GM23338 (cell line): Measurements from ENCODE around the gene MIAT. TPM values are rescaled to one million over a fixed set of nuclear protein-coding genes. Genes with fewer than 3 reads are reported as not detected.

Experiments used
- ATAC-seq: fragments of 200-7000 bp; cut with Tn5 transposase; 3 replicates; pipeline ENCODE4 v1.9.1; 2020
- DNase-seq: peaks from one replicate; pipeline ENCODE4 v3.0.0-alpha.2; 2015; ENCODE audit warnings: low spot score
- H2AFZ ChIP-seq: fragments of 200-600 bp; sonication (generic); 2 replicates; pipeline ENCODE4 v1.8.0; 2016; ENCODE audit warnings: antibody characterized with exemption, mild to moderate bottlenecking, moderate library complexity
- H3F3A ChIP-seq: fragments of 200-600 bp; sonication (generic); replicated peaks from 2 replicates; pipeline ENCODE4 v1.8.0; 2017; ENCODE audit warnings: antibody characterized with exemption, mixed run types, low read depth
- H3K27ac ChIP-seq: fragments of 200-600 bp; sonication (generic); 2 replicates; pipeline ENCODE4 v1.6.1; 2016; ENCODE audit warnings: low read depth
- H3K27me3 ChIP-seq: fragments of 200-600 bp; sonication (generic); 2 replicates; pipeline ENCODE4 v1.8.0; 2016; ENCODE audit warnings: mild to moderate bottlenecking, mixed run types, moderate library complexity; ENCODE audit not compliant: insufficient read depth
- H3K36me3 ChIP-seq: fragments of 200-600 bp; sonication (generic); 2 replicates; pipeline ENCODE4 v1.8.0; 2016; ENCODE audit warnings: mild to moderate bottlenecking; ENCODE audit not compliant: insufficient read depth
- H3K4me1 ChIP-seq: fragments of 200-600 bp; sonication (generic); 2 replicates; pipeline ENCODE4 v1.8.0; 2016; ENCODE audit warnings: mild to moderate bottlenecking, moderate library complexity; ENCODE audit not compliant: insufficient read depth
- H3K4me2 ChIP-seq: fragments of 200-600 bp; sonication (generic); 2 replicates; pipeline ENCODE4 v1.7.1; 2017; ENCODE audit warnings: mixed run types
- H3K4me3 ChIP-seq: fragments of 200-600 bp; sonication (generic); 2 replicates; pipeline ENCODE4 v1.6.1; 2016; ENCODE audit warnings: mixed run types
- H3K79me2 ChIP-seq: fragments of 200-600 bp; sonication (generic); replicated peaks from 2 replicates; pipeline ENCODE4 v1.8.0; 2017; ENCODE audit warnings: mild to moderate bottlenecking; ENCODE audit not compliant: insufficient read depth
- H3K9me2 ChIP-seq: fragments of 200-600 bp; sonication (generic); 2 replicates; pipeline ENCODE4 v1.8.0; 2017; ENCODE audit not compliant: insufficient read depth
- H4K20me1 ChIP-seq: fragments of 200-600 bp; sonication (generic); replicated peaks from 2 replicates; pipeline ENCODE4 v1.8.0; 2017; ENCODE audit warnings: mild to moderate bottlenecking; ENCODE audit not compliant: insufficient read depth
- H3K27ac Mint-ChIP-seq: 2 replicates; pipeline ENCODE4 v1.8.0; 2020; ENCODE audit warnings: inconsistent platforms, mild to moderate bottlenecking, moderate library complexity, mixed read lengths
- H3K27me3 Mint-ChIP-seq: 3 replicates; pipeline ENCODE4 v1.8.0; 2022; ENCODE audit warnings: low read depth, mild to moderate bottlenecking, moderate library complexity, mixed read lengths, inconsistent platforms; ENCODE audit not compliant: insufficient read depth, poor library complexity
- H3K36me3 Mint-ChIP-seq: 3 replicates; pipeline ENCODE4 v1.8.0; 2021; ENCODE audit warnings: low read depth, mild to moderate bottlenecking, inconsistent platforms, moderate library complexity, mixed read lengths
- H3K4me1 Mint-ChIP-seq: 3 replicates; pipeline ENCODE4 v1.8.0; 2020; ENCODE audit warnings: mild to moderate bottlenecking, inconsistent platforms, mixed read lengths
- H3K4me3 Mint-ChIP-seq: 3 replicates; pipeline ENCODE4 v1.8.0; 2021; ENCODE audit warnings: moderate library complexity, mild to moderate bottlenecking, inconsistent platforms, mixed read lengths
- H3K9me3 Mint-ChIP-seq: 3 replicates; pipeline ENCODE4 v1.8.0; 2020; ENCODE audit warnings: moderate library complexity, mild to moderate bottlenecking, inconsistent platforms, mixed read lengths
- CREB1 ChIP-seq: fragments of 250-450 bp; sonication (Bioruptor Pico); IDR thresholded peaks from 2 replicates; pipeline ENCODE4 v1.5.0; 2020; ENCODE audit warnings: low read depth, mild to moderate bottlenecking, moderate library complexity
- EZH2 ChIP-seq: fragments of 200-600 bp; sonication (generic); IDR thresholded peaks from one replicate; pipeline ENCODE4 v1.8.0; 2017; ENCODE audit warnings: antibody characterized with exemption, mild to moderate bottlenecking, low read depth; ENCODE audit not compliant: unreplicated experiment
- EZH2phosphoT487 ChIP-seq: fragments of 200-600 bp; sonication (generic); IDR thresholded peaks from one replicate; pipeline ENCODE4 v1.8.1; 2018; ENCODE audit warnings: antibody characterized with exemption; ENCODE audit not compliant: unreplicated experiment
- JUNB ChIP-seq: IDR thresholded peaks from one replicate; pipeline ENCODE4 v1.6.1; 2016; ENCODE audit warnings: antibody characterized with exemption; ENCODE audit not compliant: unreplicated experiment
- NANOG ChIP-seq: IDR thresholded peaks from 2 replicates; pipeline ENCODE4 v1.6.1; 2016; ENCODE audit warnings: antibody characterized with exemption, borderline replicate concordance
- POLR2AphosphoS5 ChIP-seq: IDR thresholded peaks from 2 replicates; pipeline ENCODE4 v1.6.1; 2016; ENCODE audit warnings: antibody characterized with exemption, low read depth
- STAT1 ChIP-seq: IDR thresholded peaks from one replicate; pipeline ENCODE4 v1.6.1; 2016; ENCODE audit warnings: antibody characterized with exemption; ENCODE audit not compliant: unreplicated experiment
- ZNF114 ChIP-seq: fragments of 250-450 bp; sonication (Bioruptor Pico); IDR thresholded peaks from 2 replicates; pipeline ENCODE4 v1.5.0; 2020; ENCODE audit warnings: mild to moderate bottlenecking, moderate library complexity
- ZNF331 ChIP-seq: fragments of 250-450 bp; sonication (Bioruptor Pico); IDR thresholded peaks from 2 replicates; pipeline ENCODE4 v1.5.0; 2020; ENCODE audit warnings: low read depth, mild to moderate bottlenecking, moderate library complexity
- polyA plus RNA-seq: library from polyadenylated mRNA; unstranded; fragments of >200 nt; fragmentation: Nextera tagmentation; extraction: Ambion mirVana; gene quantifications from 2 replicates; pipeline ENCODE4 v1.2.1, GENCODE V29; 2016
- total RNA-seq: library from RNA; depleted of rRNA; stranded (reverse); fragments of >200 nt; shearing (Covaris generic); gene quantifications from 2 replicates; pipeline ENCODE4 v1.2.3, GENCODE V29; 2014
- TF ChIP-seq, protein P1 (sequence below), 2 experiments: fragments of 200-600 bp in 1 of 2; sonication (generic) in 1 of 2; conservative IDR thresholded peaks; 2 replicates each; pipeline versions ENCODE4 v1.5.1 to v1.6.1; 2016 to 2017; ENCODE audit warnings: antibody characterized with exemption in 2 of 2, low read depth in 2 of 2, mild to moderate bottlenecking in 2 of 2, moderate library complexity in 1 of 2
- TF ChIP-seq, protein P2 (sequence below): fragments of 250-450 bp; sonication (Bioruptor Pico); IDR thresholded peaks from 2 replicates; pipeline ENCODE4 v1.5.0; 2020; ENCODE audit warnings: mild to moderate bottlenecking, moderate library complexity
- TF ChIP-seq, protein P3 (sequence below): IDR thresholded peaks from 2 replicates; pipeline ENCODE4 v1.6.1; 2016; ENCODE audit warnings: antibody characterized with exemption
- TF ChIP-seq, protein P4 (sequence below): IDR thresholded peaks from one replicate; pipeline ENCODE4 v1.6.1; 2018; ENCODE audit warnings: antibody characterized with exemption; ENCODE audit not compliant: unreplicated experiment

MIAT gene
- total and polyA plus RNA-seq, 2 experiments from 2014 or later = 10.0 to 63.6 TPM

DNA sequence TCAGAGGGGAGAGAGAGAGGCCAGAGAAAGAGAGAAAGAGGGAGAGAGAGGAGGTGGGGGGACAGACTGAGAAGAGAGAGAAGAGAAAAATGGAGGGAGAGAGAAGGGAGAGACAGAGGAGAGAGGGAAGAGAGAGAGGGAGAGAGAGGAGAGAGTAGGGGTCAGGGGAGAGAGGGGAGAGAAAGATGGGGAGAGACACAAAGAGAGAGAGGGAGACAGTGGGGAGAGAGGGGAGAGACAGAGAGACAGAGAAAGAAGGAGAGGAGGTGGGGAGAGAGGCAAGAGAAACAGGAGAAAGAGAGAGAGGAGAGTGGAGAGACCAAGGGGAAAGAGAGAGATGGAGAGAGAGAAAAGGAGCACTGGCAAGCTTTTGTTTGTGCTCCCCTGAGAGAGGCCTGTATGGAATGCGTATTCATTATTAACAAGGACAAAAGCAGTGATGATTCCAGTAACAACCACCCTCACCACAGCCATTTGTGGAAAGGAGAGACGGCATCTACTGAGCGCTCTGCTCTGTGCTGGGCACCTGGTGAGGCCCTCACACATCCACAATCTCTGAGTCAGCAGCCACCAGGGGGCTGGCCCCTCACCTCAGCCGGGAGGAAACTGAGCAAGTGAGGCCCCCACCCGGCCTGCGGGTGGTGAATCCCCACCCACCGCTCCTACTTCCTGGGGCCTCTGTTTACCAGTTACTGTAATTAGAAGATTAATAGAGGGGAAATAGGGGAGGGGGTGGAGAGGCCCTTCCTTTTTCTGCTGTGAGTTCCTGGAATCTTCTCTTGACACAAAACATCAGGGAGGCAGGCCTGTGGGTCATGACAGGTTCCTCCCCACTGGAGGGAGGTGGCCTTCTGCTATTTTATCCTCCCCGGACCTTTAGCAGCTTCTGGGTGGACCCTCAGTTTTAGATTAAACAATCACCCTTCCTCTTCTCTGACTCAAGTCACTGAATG, 14.6 kb upstream of the MIAT start:
- no peaks in the 10 kb centered on the region for H3K36me3 Mint-ChIP-seq
- H3K4me1 Mint-ChIP-seq = peaks cover 76% of the 10 kb centered on the region
- peak overlapping the region; percentile 37 for H3K4me3 Mint-ChIP-seq
- H3K9me3 Mint-ChIP-seq = no peaks in the 10 kb centered on the region
- peak; percentile 32 for ATAC-seq
- H3K27ac ChIP-seq = peak overlapping the region; percentile 99
- peak overlapping the region; percentile 90 for H3K27ac Mint-ChIP-seq
- H4K20me1 ChIP-seq = no peaks in the 10 kb centered on the region
- H3K4me3 ChIP-seq = peak overlapping the region; percentile 34
- H3F3A ChIP-seq = peaks cover 25% of the 10 kb centered on the region
- H3K9me2 ChIP-seq = no peaks in the 10 kb centered on the region
- H3K4me2 ChIP-seq = peak overlapping the region; percentile 74
- H3K27me3 ChIP-seq = no peaks in the 10 kb centered on the region
- peaks cover 31% of the 10 kb centered on the region for H3K27me3 Mint-ChIP-seq
- DNase-seq = peak; percentile 71
- H3K79me2 ChIP-seq = no peaks in the 10 kb centered on the region
- peaks cover 79% of the 10 kb centered on the region for H3K4me1 ChIP-seq
- H2AFZ ChIP-seq = no peak overlapping the region
- no peaks in the 10 kb centered on the region for H3K36me3 ChIP-seq
- TF ChIP-seq EZH2phosphoT487 (no peak), ZNF114 (CRISPR knock-in tag) (no peak; the same call in 1 of the 2 replicates), STAT1 (no peak), CREB1 (CRISPR knock-in tag) (0 out of 2 replicates have a peak, but pooled peaks have one; percentile 22), POLR2AphosphoS5 (peak; percentile 36; the same call in 1 of the 2 replicates), EZH2 (no peak), NANOG (peak; percentile 34; the same call in 1 of the 2 replicates), JUNB (no peak), ZNF331 (CRISPR knock-in tag) (no peak)
- TF ChIP-seq, protein P1, sequence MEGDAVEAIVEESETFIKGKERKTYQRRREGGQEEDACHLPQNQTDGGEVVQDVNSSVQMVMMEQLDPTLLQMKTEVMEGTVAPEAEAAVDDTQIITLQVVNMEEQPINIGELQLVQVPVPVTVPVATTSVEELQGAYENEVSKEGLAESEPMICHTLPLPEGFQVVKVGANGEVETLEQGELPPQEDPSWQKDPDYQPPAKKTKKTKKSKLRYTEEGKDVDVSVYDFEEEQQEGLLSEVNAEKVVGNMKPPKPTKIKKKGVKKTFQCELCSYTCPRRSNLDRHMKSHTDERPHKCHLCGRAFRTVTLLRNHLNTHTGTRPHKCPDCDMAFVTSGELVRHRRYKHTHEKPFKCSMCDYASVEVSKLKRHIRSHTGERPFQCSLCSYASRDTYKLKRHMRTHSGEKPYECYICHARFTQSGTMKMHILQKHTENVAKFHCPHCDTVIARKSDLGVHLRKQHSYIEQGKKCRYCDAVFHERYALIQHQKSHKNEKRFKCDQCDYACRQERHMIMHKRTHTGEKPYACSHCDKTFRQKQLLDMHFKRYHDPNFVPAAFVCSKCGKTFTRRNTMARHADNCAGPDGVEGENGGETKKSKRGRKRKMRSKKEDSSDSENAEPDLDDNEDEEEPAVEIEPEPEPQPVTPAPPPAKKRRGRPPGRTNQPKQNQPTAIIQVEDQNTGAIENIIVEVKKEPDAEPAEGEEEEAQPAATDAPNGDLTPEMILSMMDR (conservative IDR thresholded peaks at IDR 0.05; ENCODE audit: low read depth in 2 of 2) = peak; percentile 48
- TF ChIP-seq, protein P2, sequence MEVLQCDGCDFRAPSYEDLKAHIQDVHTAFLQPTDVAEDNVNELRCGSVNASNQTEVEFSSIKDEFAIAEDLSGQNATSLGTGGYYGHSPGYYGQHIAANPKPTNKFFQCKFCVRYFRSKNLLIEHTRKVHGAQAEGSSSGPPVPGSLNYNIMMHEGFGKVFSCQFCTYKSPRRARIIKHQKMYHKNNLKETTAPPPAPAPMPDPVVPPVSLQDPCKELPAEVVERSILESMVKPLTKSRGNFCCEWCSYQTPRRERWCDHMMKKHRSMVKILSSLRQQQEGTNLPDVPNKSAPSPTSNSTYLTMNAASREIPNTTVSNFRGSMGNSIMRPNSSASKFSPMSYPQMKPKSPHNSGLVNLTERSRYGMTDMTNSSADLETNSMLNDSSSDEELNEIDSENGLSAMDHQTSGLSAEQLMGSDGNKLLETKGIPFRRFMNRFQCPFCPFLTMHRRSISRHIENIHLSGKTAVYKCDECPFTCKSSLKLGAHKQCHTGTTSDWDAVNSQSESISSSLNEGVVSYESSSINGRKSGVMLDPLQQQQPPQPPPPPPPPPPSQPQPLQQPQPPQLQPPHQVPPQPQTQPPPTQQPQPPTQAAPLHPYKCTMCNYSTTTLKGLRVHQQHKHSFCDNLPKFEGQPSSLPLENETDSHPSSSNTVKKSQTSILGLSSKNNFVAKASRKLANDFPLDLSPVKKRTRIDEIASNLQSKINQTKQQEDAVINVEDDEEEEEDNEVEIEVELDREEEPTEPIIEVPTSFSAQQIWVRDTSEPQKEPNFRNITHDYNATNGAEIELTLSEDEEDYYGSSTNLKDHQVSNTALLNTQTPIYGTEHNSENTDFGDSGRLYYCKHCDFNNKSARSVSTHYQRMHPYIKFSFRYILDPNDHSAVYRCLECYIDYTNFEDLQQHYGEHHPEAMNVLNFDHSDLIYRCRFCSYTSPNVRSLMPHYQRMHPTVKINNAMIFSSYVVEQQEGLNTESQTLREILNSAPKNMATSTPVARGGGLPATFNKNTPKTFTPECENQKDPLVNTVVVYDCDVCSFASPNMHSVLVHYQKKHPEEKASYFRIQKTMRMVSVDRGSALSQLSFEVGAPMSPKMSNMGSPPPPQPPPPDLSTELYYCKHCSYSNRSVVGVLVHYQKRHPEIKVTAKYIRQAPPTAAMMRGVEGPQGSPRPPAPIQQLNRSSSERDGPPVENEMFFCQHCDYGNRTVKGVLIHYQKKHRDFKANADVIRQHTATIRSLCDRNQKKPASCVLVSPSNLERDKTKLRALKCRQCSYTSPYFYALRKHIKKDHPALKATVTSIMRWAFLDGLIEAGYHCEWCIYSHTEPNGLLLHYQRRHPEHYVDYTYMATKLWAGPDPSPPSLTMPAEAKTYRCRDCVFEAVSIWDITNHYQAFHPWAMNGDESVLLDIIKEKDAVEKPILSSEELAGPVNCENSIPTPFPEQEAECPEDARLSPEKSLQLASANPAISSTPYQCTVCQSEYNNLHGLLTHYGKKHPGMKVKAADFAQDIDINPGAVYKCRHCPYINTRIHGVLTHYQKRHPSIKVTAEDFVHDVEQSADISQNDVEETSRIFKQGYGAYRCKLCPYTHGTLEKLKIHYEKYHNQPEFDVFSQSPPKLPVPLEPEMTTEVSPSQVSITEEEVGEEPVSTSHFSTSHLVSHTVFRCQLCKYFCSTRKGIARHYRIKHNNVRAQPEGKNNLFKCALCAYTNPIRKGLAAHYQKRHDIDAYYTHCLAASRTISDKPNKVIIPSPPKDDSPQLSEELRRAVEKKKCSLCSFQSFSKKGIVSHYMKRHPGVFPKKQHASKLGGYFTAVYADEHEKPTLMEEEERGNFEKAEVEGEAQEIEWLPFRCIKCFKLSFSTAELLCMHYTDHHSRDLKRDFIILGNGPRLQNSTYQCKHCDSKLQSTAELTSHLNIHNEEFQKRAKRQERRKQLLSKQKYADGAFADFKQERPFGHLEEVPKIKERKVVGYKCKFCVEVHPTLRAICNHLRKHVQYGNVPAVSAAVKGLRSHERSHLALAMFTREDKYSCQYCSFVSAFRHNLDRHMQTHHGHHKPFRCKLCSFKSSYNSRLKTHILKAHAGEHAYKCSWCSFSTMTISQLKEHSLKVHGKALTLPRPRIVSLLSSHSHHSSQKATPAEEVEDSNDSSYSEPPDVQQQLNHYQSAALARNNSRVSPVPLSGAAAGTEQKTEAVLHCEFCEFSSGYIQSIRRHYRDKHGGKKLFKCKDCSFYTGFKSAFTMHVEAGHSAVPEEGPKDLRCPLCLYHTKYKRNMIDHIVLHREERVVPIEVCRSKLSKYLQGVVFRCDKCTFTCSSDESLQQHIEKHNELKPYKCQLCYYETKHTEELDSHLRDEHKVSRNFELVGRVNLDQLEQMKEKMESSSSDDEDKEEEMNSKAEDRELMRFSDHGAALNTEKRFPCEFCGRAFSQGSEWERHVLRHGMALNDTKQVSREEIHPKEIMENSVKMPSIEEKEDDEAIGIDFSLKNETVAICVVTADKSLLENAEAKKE (CRISPR knock-in tag) = 0 out of 2 replicates have a peak, but pooled peaks have one; percentile 19
- TF ChIP-seq, protein P3, sequence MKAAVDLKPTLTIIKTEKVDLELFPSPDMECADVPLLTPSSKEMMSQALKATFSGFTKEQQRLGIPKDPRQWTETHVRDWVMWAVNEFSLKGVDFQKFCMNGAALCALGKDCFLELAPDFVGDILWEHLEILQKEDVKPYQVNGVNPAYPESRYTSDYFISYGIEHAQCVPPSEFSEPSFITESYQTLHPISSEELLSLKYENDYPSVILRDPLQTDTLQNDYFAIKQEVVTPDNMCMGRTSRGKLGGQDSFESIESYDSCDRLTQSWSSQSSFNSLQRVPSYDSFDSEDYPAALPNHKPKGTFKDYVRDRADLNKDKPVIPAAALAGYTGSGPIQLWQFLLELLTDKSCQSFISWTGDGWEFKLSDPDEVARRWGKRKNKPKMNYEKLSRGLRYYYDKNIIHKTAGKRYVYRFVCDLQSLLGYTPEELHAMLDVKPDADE = peak; percentile 62; the same call in 1 of the 2 replicates
- TF ChIP-seq, protein P4, sequence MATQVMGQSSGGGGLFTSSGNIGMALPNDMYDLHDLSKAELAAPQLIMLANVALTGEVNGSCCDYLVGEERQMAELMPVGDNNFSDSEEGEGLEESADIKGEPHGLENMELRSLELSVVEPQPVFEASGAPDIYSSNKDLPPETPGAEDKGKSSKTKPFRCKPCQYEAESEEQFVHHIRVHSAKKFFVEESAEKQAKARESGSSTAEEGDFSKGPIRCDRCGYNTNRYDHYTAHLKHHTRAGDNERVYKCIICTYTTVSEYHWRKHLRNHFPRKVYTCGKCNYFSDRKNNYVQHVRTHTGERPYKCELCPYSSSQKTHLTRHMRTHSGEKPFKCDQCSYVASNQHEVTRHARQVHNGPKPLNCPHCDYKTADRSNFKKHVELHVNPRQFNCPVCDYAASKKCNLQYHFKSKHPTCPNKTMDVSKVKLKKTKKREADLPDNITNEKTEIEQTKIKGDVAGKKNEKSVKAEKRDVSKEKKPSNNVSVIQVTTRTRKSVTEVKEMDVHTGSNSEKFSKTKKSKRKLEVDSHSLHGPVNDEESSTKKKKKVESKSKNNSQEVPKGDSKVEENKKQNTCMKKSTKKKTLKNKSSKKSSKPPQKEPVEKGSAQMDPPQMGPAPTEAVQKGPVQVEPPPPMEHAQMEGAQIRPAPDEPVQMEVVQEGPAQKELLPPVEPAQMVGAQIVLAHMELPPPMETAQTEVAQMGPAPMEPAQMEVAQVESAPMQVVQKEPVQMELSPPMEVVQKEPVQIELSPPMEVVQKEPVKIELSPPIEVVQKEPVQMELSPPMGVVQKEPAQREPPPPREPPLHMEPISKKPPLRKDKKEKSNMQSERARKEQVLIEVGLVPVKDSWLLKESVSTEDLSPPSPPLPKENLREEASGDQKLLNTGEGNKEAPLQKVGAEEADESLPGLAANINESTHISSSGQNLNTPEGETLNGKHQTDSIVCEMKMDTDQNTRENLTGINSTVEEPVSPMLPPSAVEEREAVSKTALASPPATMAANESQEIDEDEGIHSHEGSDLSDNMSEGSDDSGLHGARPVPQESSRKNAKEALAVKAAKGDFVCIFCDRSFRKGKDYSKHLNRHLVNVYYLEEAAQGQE = no peak
